WTC11 (cell line): ENCODE measurements around the gene KDM4F.

ENCODE experiments used
- NR2C2 ChIP-seq: sonication (generic); formaldehyde crosslinking; IDR thresholded peaks from 2 replicates; pipeline ENCODE4 v1.8.0; 2022; ENCODE audit warnings: mild to moderate bottlenecking, missing genetic modification reagents
- SMAD3 ChIP-seq: sonication (generic); formaldehyde crosslinking; IDR thresholded peaks from 2 replicates; pipeline ENCODE4 v1.8.0; 2022; ENCODE audit warnings: missing genetic modification reagents, mild to moderate bottlenecking, borderline replicate concordance
- ZNF671 ChIP-seq: fragments of 250-450 bp; sonication (Bioruptor Pico); IDR thresholded peaks from 2 replicates; pipeline ENCODE4 v1.8.0; 2021; ENCODE audit warnings: mild to moderate bottlenecking

DNA sequence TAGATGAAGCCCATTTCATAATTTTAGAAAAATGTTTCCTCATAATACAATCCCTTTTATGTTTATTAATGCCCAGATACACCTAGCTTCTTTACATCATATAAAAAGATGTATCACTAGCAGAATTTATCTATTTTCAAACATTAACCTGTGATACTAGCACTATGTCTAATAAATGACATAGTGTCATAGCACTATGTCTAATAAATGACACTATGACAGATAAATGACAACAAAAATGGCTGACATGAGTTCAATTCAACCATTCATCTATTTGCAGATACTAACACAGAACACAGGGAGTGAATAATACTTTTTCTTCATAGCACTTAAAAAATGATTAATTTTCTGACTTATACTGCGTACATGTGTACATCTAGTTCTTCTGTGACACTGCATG is 43.6 kb upstream of the KDM4F start:
- no peak for TF ChIP-seq NR2C2 (CRISPR knock-in tag)
- TF ChIP-seq SMAD3 (CRISPR knock-in tag) = no peak
- TF ChIP-seq ZNF671 = no peak
